ENCODE data around the gene PIGK.
"Not testable (repeated sequence)": the region's sequence is repeated elsewhere in the genome, so short reads cannot be mapped to it uniquely, and the experiment has no call there.

Gene PIGK

DNA sequence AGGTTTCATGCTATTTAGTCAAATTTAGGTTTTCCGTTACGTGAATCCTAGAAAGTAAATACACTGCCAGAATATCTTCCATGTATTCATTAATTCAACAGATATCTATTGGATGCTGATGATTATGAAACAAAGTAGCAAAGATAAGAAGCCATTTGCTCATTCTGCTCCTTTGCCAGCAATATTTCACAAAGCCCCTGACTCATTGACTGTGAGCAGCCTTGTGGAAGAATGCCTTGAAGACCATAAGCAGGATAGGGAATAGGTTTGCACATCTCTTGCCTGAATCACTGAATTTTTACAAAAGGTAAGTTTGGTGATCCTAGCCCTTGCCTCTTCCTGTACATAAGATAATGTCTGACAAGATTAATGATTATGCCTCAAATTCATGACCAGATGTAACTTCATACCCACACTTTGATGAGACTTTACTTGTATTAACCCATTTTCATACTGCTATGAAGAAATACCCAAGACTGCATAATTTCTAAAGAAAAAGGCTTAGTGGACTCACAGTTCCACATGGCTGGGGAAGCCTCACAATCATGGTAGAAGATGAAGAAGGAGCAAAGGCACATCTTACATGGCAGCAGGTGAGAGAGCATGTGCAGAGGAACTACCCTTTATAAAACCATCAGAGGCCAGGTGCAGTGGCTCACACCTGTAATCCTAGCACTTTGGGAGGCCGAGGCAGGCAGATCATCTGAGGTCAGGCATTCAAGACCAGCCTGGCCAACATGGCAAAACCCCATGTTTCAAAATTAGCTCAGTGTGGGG, 1.6 kb upstream of the PIGK start:
- Histone ChIP-seq H3K36me3 (no peaks in the 10 kb centered on the region), H3K4me3 (no peak overlapping the region), H3K9me3 (no peaks in the 10 kb centered on the region), H3K4me1 (peaks cover 0 to 26% (median 0%) of the 10 kb centered on the region in 4 donors), H3K27me3 (no peaks in the 10 kb centered on the region), H3K27ac (no peak overlapping the region)
- DNase-seq: no peak
- intact Hi-C loops (cut with DNase I; ENCODE audit: low total_unique reads): no loop called here
- TF ChIP-seq, protein P1, sequence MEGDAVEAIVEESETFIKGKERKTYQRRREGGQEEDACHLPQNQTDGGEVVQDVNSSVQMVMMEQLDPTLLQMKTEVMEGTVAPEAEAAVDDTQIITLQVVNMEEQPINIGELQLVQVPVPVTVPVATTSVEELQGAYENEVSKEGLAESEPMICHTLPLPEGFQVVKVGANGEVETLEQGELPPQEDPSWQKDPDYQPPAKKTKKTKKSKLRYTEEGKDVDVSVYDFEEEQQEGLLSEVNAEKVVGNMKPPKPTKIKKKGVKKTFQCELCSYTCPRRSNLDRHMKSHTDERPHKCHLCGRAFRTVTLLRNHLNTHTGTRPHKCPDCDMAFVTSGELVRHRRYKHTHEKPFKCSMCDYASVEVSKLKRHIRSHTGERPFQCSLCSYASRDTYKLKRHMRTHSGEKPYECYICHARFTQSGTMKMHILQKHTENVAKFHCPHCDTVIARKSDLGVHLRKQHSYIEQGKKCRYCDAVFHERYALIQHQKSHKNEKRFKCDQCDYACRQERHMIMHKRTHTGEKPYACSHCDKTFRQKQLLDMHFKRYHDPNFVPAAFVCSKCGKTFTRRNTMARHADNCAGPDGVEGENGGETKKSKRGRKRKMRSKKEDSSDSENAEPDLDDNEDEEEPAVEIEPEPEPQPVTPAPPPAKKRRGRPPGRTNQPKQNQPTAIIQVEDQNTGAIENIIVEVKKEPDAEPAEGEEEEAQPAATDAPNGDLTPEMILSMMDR (IDR thresholded peaks at IDR 0.05): no peak

DNA sequence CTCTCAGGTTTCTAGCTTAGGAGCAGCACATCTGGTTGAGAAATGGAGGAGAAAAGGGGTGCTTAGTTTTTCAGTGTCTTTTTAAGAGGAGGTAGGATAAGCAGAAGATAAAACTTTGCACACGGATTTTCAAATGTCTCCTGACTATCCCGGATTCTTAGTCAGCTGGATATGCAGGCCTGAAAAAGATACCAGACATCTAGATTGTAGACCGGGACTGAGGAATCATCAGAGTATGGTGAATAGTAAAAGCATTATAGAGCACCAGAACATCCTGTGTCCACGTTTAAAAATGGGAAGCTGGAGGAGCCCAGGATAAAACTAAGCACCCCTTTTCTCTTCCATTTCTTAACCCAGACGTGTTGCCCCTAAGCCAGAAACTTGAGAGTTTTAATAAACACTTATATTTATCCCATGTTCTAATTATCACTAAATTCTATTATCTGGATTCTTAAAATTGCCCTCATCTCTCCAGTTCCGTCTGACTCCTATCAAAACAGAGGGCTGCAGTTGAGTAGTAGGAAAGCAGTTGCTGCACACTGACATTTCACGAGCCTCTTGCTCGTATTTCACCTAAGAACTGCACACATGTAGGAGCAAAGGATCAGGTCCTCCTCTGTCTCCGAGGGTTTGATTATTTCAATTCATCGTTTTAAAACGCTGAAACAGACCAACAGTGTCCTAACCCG, 609 bp downstream of the PIGK start:
- Histone ChIP-seq H3K27ac (peak overlapping the region; percentile 78 to 86), H3K4me1 (peaks cover 0 to 26% (median 0%) of the 10 kb centered on the region in 4 donors), H3K4me3 (peak overlapping the region; percentile 63 to 67), H3K36me3 (no peaks in the 10 kb centered on the region), H3K27me3 (no peaks in the 10 kb centered on the region), H3K9me3 (no peaks in the 10 kb centered on the region)
- intact Hi-C loops (cut with DNase I; ENCODE audit: low total_unique reads): no loop called here
- DNase-seq: no peak
- TF ChIP-seq, protein P1 (IDR thresholded peaks at IDR 0.05): no peak

DNA sequence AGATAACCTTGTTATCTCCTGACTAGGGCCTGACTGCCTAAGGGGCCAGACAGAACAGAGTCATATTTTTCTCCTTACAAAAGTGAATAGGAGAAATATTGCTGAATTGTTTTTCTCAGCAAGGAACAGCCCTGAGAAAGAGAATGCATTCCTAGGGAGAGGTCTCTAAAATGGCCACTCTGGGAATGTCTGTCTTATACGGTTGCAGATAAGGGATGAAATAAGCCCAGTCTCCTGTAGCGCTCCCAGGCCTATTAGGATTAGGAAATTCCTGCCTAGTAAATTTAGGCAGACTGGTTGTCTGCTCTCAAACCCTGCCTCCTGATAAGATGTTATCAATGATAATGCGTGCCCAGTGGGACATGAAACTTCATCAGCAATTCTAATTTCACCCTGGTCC, 15.2 kb downstream of the PIGK start:
- peaks cover 3 to 17% (median 4%) of the 10 kb centered on the region in 3 donors for H3K36me3 ChIP-seq
- DNase-seq, H3K9me3 ChIP-seq, H3K4me1 ChIP-seq, H3K27ac ChIP-seq, H3K27me3 ChIP-seq, H3K4me3 ChIP-seq: not testable (repeated sequence)
- intact Hi-C loops (cut with DNase I; ENCODE audit: low total_unique reads): loop anchor here (10.0 kb wide), 1 partner anchor 331 kb away; no protein-coding TSS in a partner anchor

DNA sequence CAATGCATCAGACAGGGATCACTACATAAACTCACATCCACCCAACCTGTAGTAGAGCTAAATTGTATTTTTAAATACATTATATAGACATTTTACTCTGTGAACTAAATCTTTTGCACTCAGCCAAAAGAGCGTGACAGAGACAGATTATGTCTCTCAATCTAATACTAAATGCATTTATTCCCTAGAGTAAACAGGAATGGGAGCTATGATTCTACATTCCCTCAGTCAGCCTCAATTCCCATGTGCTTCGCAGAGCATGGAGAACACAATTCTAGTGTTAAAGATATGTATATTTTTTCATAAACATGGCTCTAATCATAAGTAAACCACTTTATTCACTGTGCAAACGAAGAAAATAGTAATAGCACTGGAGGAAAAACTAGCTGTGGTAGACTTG, 16.5 kb downstream of the PIGK start:
- H3K27me3 ChIP-seq: no peaks in the 10 kb centered on the region
- no peak for DNase-seq
- peaks cover 0 to 10% (median 0%) of the 10 kb centered on the region in 4 donors for H3K4me1 ChIP-seq
- peaks cover 0 to 3% (median 0%) of the 10 kb centered on the region in 3 donors for H3K9me3 ChIP-seq
- TF ChIP-seq, protein P1 (IDR thresholded peaks at IDR 0.05): no peak
- intact Hi-C loops (cut with DNase I; ENCODE audit: low total_unique reads): loop anchor here (10.0 kb wide), 1 partner anchor 332 kb away; no protein-coding TSS in a partner anchor
- H3K4me3 ChIP-seq: no peak overlapping the region
- H3K36me3 ChIP-seq: peaks cover 4 to 17% (median 7%) of the 10 kb centered on the region in 3 donors
- peak overlapping the region in 1 of 2 donors; percentile 47 for H3K27ac ChIP-seq

DNA sequence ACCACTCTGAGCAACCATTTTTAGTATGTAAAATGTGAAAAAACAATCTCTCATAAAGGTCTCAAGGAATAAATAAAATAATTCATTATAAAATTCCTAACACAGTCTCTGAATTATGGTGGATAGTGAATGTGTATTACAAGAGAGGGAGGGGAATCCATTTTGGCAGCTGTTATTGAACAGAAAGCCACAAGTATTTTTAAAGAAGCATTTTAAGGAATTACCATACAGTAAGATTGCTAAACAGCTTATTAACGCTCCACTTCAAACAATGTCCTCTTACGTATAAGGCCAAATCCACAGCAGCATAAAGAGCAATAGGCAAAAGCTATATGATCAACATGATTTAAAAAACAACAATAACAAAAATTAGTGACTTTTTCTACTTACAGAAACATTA, 18.4 kb downstream of the PIGK start:
- DNase-seq: no peak
- TF ChIP-seq, protein P1 (IDR thresholded peaks at IDR 0.05): no peak
- Histone ChIP-seq H3K36me3 (peaks cover 4 to 15% (median 7%) of the 10 kb centered on the region in 3 donors), H3K27ac (no peak overlapping the region), H3K9me3 (peaks cover 0 to 3% (median 0%) of the 10 kb centered on the region in 3 donors), H3K4me3 (no peak overlapping the region), H3K27me3 (no peaks in the 10 kb centered on the region), H3K4me1 (peaks cover 0 to 10% (median 0%) of the 10 kb centered on the region in 4 donors)
- intact Hi-C loops (cut with DNase I; ENCODE audit: low total_unique reads): loop anchor here (10.0 kb wide), 1 partner anchor 334 kb away; no protein-coding TSS in a partner anchor

DNA sequence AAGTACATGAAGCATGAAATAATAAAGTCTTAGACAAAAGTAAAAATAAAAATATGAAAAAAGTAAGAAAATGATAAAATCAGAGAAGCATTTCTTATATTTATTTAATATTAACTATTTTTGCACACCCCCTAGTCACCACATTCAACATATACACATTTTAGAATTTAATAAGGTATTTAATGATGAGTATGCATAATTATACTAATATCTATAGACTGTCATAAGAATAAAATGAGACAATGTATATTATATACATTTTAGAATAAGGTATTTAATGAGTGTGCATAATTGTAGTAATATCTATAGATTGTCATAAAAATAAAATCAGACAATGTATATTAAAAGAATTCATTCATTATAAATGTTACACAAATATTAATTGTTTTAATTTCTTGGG, 18.9 kb downstream of the PIGK start:
- TF ChIP-seq, protein P1 (IDR thresholded peaks at IDR 0.05): no peak
- no peaks in the 10 kb centered on the region for H3K27me3 ChIP-seq
- intact Hi-C loops (cut with DNase I; ENCODE audit: low total_unique reads): loop anchor here (10.0 kb wide), 1 partner anchor 335 kb away; no protein-coding TSS in a partner anchor
- peaks cover 0 to 10% (median 0%) of the 10 kb centered on the region in 4 donors for H3K4me1 ChIP-seq
- no peak overlapping the region for H3K4me3 ChIP-seq
- no peak for DNase-seq
- no peak overlapping the region for H3K27ac ChIP-seq
- peaks cover 0 to 3% (median 0%) of the 10 kb centered on the region in 3 donors for H3K9me3 ChIP-seq
- H3K36me3 ChIP-seq: peaks cover 4 to 10% (median 7%) of the 10 kb centered on the region in 3 donors

Measured in tibial artery (tissue), 4 donors.